MM.1S (cell line): Measurements from ENCODE around the gene TEX19.

Source experiments
- EZH2phosphoT487 ChIP-seq: fragments of 300-600 bp; sonication (generic); IDR thresholded peaks from 2 replicates; pipeline ENCODE4 v1.6.1; 2018; ENCODE audit warnings: antibody characterized with exemption, low read length
- TF ChIP-seq, protein P1 (sequence below): fragments of 300-600 bp; sonication (generic); IDR thresholded peaks from 2 replicates; pipeline ENCODE4 v1.5.1; 2016; ENCODE audit warnings: antibody characterized with exemption, low read length, mixed read lengths

- TF ChIP-seq, protein P1, sequence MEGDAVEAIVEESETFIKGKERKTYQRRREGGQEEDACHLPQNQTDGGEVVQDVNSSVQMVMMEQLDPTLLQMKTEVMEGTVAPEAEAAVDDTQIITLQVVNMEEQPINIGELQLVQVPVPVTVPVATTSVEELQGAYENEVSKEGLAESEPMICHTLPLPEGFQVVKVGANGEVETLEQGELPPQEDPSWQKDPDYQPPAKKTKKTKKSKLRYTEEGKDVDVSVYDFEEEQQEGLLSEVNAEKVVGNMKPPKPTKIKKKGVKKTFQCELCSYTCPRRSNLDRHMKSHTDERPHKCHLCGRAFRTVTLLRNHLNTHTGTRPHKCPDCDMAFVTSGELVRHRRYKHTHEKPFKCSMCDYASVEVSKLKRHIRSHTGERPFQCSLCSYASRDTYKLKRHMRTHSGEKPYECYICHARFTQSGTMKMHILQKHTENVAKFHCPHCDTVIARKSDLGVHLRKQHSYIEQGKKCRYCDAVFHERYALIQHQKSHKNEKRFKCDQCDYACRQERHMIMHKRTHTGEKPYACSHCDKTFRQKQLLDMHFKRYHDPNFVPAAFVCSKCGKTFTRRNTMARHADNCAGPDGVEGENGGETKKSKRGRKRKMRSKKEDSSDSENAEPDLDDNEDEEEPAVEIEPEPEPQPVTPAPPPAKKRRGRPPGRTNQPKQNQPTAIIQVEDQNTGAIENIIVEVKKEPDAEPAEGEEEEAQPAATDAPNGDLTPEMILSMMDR, result no peak
- TF ChIP-seq EZH2phosphoT487, result no peak
Measured at GRCh38 chr17:82391496-82392066, 32.5 kb downstream of the TEX19 start.
